Left ventricle myocardium inferior (tissue), 1 donor: ENCODE measurements around the gene TPP1. TPM values are rescaled to one million over a fixed set of nuclear protein-coding genes. Genes with fewer than 3 reads are reported as not detected.

Experiments used
- DNase-seq: peaks from one replicate; pipeline ENCODE4 v3.0.0-alpha.2; 2020
- H3K27ac ChIP-seq: fragments of 200-600 bp; replicated peaks from 2 replicates; pipeline ENCODE4 v1.8.0; 2021
- H3K27me3 ChIP-seq: fragments of 200-600 bp; 2 replicates; pipeline ENCODE4 v1.8.0; 2021; ENCODE audit warnings: low read depth
- H3K36me3 ChIP-seq: fragments of 200-600 bp; 2 replicates; pipeline ENCODE4 v1.8.0; 2021
- H3K4me1 ChIP-seq: fragments of 200-600 bp; 2 replicates; pipeline ENCODE4 v1.8.0; 2021
- H3K4me3 ChIP-seq: fragments of 200-600 bp; 2 replicates; pipeline ENCODE4 v1.8.0; 2021; ENCODE audit warnings: mild to moderate bottlenecking, moderate library complexity
- H3K9me3 ChIP-seq: fragments of 200-600 bp; replicated peaks from 2 replicates; pipeline ENCODE4 v1.8.0; 2021
- intact Hi-C: fragments of 100-400 bp; cut with micrococcal nuclease; formaldehyde crosslinking; loops from one replicate; pipeline ENCODE4 v1.11.0; 2022
- total RNA-seq: library from RNA; stranded (reverse); fragmentation: NEBNext Ultra II Directional; extraction: Animal tissue kit (Norgen Biotek cat#: 25700); gene quantifications from one replicate; pipeline ENCODE4 v1.2.1, GENCODE V29; 2021
- TF ChIP-seq, protein P1 (sequence below): fragments of 200-600 bp; IDR thresholded peaks from 2 replicates; pipeline ENCODE4 v1.8.0; 2021; ENCODE audit warnings: antibody characterized with exemption, mild to moderate bottlenecking, borderline replicate concordance
- donor health status: DM: no; HTN: yes; CAD: no; lungs with severe emphysema.

Gene TPP1
- total RNA-seq, 1 donor from 2014 or later: 84.2 TPM

DNA sequence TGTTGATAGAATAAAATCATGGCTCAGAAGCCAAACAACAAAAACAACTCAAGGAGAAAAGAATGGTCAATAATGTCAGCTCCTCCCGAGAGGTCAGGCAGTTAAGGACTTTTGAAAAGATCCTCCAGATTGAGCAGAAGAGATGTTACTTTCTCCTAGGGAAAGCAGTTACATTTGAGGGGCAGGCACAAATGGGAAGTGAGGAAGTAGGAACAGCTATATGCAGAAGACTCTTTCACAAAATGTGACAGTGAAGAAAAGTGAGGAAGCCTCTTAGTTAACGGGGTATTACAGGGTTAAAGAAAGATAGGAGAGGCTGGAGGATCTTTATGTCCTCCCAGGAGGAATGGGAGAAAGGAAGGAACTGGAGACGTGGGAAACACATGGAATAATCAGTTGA lies 33.0 kb upstream of the TPP1 start:
- Histone ChIP-seq H3K36me3 (no peaks in the 10 kb centered on the region), H3K4me3 (no peak overlapping the region), H3K4me1 (peaks cover 71% of the 10 kb centered on the region), H3K27me3 (no peaks in the 10 kb centered on the region), H3K27ac (no peak overlapping the region), H3K9me3 (no peaks in the 10 kb centered on the region)
- no peak for DNase-seq
- TF ChIP-seq, protein P1, sequence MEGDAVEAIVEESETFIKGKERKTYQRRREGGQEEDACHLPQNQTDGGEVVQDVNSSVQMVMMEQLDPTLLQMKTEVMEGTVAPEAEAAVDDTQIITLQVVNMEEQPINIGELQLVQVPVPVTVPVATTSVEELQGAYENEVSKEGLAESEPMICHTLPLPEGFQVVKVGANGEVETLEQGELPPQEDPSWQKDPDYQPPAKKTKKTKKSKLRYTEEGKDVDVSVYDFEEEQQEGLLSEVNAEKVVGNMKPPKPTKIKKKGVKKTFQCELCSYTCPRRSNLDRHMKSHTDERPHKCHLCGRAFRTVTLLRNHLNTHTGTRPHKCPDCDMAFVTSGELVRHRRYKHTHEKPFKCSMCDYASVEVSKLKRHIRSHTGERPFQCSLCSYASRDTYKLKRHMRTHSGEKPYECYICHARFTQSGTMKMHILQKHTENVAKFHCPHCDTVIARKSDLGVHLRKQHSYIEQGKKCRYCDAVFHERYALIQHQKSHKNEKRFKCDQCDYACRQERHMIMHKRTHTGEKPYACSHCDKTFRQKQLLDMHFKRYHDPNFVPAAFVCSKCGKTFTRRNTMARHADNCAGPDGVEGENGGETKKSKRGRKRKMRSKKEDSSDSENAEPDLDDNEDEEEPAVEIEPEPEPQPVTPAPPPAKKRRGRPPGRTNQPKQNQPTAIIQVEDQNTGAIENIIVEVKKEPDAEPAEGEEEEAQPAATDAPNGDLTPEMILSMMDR: no peak
- intact Hi-C loops: no loop called here

DNA sequence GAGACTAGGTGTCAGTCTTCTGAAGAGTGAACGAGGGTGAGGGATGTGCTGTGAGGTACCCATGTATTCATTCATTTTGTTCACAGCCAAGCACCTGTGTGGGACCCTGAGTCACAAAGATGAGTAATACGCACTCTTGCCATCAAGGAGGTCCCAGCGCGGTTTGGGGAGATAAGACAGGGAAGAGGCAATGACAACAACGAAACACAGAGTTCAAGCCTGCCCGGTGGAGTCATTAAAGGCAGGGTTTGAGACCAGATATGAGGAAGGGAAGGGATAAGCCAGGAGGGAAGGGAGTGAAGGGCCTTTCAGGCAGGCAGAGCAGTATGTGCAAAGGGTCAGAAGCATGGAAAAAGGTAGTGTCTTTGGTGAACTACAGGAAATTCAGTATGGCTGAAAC lies 31.8 kb upstream of the TPP1 start:
- Histone ChIP-seq H3K36me3 (no peaks in the 10 kb centered on the region), H3K4me1 (peaks cover 76% of the 10 kb centered on the region), H3K27me3 (no peaks in the 10 kb centered on the region), H3K27ac (peak overlapping the region; percentile 21), H3K4me3 (no peak overlapping the region), H3K9me3 (no peaks in the 10 kb centered on the region)
- intact Hi-C loops: no loop called here
- no peak for DNase-seq
- TF ChIP-seq, protein P1: no peak

DNA sequence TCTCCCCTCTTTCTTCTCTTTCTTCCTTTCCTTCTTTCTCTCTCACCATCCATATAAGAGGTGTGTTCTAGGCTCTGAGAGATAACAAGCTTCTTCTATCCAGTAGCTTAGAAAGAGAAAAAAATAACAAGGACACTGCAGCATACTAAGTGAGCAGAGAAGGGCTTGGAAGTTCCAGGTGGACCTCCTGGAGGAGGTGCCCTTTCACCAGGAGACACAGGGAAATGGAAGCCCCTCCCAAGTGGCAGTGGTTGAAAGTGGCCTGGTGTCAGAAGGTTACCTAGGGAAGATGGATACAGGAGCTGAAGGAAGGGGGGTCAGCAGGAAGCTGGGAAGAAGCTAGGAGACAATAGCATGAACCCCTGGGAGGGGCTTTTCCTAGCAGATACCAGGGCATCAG lies 30.9 kb upstream of the TPP1 start:
- no peak for DNase-seq
- Histone ChIP-seq H3K9me3 (no peaks in the 10 kb centered on the region), H3K27me3 (no peaks in the 10 kb centered on the region), H3K27ac (peak overlapping the region; percentile 1), H3K36me3 (no peaks in the 10 kb centered on the region), H3K4me1 (peaks cover 82% of the 10 kb centered on the region), H3K4me3 (no peak overlapping the region)
- TF ChIP-seq, protein P1: no peak
- intact Hi-C loops: no loop called here

DNA sequence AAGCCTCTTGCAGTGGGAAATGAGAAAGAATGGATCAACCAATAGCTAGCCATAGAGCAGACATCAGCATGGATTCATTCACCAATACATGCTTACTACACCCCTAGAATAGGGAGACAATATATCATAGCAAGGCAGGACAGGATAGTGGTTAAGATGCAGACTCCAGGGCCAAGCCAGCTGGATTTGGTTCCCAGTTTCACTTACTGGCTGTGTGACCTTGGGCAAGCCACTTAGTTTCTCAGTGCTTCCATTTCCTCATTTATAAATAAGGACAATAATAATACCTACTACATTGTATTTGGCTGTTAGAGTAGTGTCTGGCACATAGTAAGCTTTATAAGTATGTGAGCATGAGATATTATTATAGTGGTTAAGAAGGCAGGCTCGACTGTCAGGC lies 29.3 kb upstream of the TPP1 start:
- H3K27me3 ChIP-seq: no peaks in the 10 kb centered on the region
- peak overlapping the region; percentile 89 for H3K27ac ChIP-seq
- intact Hi-C loops: no loop called here

DNA sequence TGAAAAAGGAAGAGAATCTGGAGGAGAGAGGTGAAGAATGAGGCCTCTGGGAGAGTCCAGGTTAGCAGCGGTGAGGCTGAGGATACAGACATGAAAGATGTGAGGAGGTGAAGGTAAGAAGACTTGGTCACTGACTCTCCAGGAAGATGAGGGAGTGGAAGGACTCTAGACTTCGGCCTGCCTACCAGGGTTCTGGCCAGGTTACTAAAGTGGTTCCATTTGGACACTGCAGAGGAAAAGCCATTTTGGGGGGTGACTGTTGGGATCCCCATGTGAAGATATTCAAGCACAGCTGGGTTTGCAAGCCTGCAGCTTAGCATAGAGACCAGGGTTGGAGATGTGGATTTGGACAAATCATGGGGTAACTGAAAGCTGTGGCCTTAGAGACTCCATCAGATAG lies 28.6 kb upstream of the TPP1 start:
- intact Hi-C loops: no loop called here

More for the DNA sequence above, 29.3 kb upstream of the TPP1 start:
- Histone ChIP-seq H3K4me1 (peaks cover 68% of the 10 kb centered on the region), H3K9me3 (no peaks in the 10 kb centered on the region), H3K36me3 (no peaks in the 10 kb centered on the region), H3K4me3 (no peak overlapping the region)
- TF ChIP-seq, protein P1: no peak
- DNase-seq: no peak

More for the DNA sequence above, 28.6 kb upstream of the TPP1 start:
- H3K9me3 ChIP-seq: no peaks in the 10 kb centered on the region
- H3K27ac ChIP-seq: peak overlapping the region; percentile 89
- H3K27me3 ChIP-seq: no peaks in the 10 kb centered on the region
- H3K4me3 ChIP-seq: no peak overlapping the region
- TF ChIP-seq, protein P1: no peak
- DNase-seq: no peak
- H3K4me1 ChIP-seq: peaks cover 72% of the 10 kb centered on the region
- H3K36me3 ChIP-seq: no peaks in the 10 kb centered on the region
